GM18519 (cell line): ENCODE data around the gene GPD2.
"Not testable (repeated sequence)": the region's sequence is repeated elsewhere in the genome, so short reads cannot be mapped to it uniquely, and the experiment has no call there.

Experiments
- ATAC-seq: cut with Tn5 transposase; IDR thresholded peaks from one replicate; pipeline ENCODE4 v1.9.1; 2021; ENCODE audit warnings: mild to moderate bottlenecking, moderate library complexity; ENCODE audit not compliant: unreplicated experiment, low FRiP score

The GPD2 gene

GRCh38 chr2:156580501-156580900, 144.3 kb downstream of the GPD2 start:
- ATAC-seq, result no peak

DNA sequence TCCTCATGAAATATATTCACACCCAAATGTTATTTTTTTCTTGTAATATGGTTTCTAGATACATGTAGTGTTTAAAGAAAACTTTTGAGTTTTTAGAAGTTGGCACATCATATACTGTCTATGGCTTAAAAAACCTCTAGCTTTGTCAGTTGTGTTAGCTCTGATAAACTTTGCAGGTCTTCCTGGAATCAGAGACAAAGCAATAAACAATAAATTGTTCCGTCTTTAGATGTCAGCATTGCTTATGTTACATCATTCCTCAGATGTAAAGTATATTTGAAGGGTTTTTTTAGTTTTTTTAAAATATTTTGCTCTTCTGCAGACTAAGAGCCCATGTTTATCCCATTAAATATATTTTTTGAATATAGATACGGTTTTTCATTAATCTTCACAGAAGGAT, 145.1 kb downstream of the GPD2 start:
- no peak for ATAC-seq

DNA sequence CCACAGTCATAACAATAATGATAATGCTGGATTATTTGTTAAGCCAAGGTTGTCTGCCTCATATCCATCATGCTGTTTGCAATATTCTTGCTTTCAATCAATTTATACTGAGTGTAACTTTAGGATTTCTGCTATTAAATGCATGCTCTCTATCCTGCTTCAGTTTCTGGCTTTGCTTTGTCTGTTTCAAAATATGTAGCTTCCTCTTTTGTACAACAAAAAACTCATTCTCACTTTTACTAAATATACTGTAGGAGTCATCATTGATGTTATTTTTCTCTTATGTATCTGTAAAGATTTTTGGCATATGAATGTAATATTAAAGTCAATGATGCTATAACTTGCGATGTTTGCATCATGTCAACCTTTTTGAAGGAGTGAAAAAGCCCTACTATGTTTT, 149.3 kb downstream of the GPD2 start:
- ATAC-seq, result no peak

DNA sequence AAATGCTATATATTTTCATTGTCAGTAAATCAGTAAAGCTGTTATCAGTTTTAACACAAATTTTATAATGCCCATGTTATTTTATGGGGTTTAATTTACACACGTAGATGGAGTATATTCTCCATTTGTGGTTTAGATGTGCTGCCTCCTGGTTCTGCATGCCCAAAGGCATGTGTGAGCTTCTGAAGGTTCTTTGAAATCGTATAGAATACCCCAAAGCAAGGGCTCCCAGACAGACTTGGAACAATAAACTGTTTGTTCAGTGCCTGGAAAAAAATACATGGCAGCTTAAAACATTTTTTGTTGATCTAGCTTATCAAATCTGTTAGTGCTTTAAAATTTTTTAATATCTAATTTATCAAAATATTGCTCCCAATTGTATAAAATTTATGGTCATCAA, 150.4 kb downstream of the GPD2 start:
- no peak for ATAC-seq

DNA sequence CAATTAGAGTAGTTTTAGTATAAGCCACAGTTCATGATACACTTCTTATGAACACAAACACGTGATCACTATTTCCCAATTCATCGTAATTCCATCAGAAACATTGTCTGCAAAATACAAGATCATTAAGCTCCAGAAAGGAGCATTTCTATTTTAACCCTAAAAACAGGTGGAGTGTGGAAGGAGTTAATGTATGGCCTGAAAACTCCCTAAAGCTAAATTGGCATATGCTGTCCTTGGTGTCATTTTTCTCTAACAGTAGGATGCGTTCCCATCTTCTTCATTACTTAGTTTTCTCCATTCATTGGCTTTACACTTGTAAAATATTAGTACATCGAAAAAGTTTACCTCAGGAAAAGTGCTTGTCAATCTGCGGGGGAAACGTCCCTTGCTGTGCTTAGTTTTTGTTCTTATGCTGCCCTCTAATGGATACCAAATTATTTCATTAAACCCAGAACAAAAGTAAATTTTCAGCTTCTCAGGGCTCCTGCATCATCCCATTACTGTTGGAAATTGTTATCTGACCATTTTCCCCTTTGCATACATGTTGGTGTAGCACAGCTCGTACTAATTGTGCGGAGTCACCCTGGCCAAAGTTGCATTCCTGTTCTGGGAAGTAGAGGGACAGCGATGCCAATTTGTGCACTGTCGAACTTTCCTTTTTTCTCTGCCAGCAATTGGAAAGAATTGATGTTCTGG, 153.4 kb downstream of the GPD2 start:
- peak; percentile 44 for ATAC-seq

- ATAC-seq, result no peak
These were observed 154.0 kb downstream of the GPD2 start for GRCh38 chr2:156590085-156590739.

DNA sequence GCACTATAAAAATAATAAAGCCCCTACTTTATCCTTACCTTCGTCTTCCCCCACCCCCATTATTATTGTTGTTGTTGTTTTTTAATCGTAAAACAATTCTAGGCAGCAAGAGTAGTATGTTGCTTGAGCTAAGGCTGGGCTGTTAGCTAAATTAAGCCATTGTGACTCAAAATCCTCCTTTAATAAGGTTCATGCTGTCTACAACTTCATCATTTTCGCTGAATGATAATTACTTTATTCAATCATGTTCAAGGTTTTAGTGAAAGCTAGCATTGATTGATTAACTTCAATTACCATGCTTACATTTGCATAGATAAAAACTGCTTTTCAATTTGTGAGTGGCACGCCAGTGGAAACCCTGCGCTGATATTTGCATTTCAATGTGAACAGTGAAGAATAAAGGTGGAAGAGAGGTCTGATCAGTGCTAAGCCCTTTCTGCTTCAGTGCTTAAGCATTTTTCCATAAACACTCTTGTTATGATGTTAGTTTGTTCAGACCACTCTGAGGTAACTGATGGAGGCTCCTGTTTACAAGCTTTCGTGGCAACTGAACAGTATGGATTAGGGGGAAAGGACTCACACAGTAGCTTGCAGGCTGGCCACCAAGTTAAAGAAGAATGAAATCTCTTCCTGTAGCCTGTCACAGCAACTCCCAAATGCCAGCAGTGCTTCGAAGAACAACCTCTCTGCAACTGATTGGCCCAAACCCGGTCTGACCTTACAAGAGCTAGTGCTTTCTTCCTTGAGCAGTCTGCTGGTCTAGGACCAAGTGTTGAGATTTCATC, 156.8 kb downstream of the GPD2 start:
- ATAC-seq, result no peak

GRCh38 chr2:156593594-156593921, 157.4 kb downstream of the GPD2 start:
- no peak for ATAC-seq

DNA sequence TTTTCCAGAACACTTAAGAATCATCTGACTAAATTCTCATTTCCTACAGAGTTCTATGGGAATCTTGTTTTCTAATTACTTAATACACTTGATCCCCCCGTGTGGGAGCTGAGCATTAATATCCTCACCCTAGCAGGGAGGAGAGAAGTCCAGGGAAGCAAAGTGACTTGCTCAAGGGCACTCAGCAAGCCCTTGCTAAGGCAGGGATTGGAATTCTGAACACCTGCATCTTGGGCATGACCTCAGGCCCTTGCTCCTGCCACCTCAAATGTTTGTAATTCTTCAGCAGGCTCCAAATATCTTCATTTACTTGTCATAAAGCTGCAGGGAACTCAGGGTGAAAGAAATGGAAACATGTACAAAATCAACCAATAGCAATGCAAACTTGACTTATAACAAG, 162.4 kb downstream of the GPD2 start:
- no peak for ATAC-seq

- ATAC-seq, result no peak
These were observed 164.0 kb downstream of the GPD2 start for GRCh38 chr2:156600196-156600595.

DNA sequence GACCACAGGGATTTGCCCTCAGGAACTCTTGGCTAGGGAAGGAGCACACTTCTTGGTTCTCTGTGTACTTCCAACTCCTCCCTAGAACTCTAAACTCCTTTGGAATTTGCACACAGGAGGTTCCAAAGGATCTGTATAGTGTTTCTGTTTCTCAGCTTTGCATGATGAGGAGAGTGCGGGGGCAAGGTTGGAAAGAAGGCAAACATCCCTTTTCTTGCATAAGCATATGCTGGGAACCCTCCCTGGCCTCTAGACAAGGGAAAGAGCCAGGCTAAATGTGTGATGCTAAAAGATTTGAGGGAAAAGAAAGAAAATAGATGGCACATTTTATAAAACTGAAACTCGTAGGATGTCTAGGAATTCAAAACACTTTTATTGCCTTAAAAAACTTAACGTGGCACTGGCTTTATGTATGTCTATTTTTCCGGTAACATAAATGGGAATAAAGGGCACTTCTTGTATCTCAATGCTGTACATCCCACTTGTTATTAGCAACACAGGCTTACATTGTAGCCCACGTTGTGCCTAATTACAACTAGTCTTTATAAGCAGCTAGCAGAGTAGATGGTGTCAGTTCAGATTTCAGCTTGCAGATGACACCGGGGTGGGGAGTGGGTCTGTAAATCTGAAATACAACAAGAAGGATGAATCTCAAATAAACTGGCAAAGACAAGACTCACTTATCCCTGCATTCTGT, 165.8 kb downstream of the GPD2 start:
- no peak for ATAC-seq

DNA sequence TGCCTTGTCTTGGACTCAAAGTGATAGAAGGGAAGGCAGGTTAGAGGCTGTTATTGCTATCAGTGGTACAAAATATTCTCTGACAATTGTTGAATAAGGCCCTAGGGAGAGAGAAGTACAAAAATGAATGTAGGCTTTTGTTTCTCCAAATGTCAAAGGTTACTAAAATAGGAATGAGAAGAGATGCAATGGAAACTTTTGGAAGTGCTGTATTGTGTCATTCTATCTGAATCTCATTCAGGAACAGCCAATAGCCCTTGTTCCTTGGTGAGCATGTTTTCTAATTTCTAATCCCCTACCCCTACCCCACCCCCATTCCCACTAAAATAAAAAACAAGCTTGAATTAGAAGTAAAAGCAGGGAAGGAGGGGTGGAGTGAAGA, 166.4 kb downstream of the GPD2 start:
- ATAC-seq, result no peak

GRCh38 chr2:156615836-156616322, 179.7 kb downstream of the GPD2 start:
- ATAC-seq, result no peak

- not testable (repeated sequence) for ATAC-seq
These were observed 181.9 kb downstream of the GPD2 start for GRCh38 chr2:156618071-156618470.

- no peak for ATAC-seq
These were observed 182.9 kb downstream of the GPD2 start for GRCh38 chr2:156619021-156619539.

DNA sequence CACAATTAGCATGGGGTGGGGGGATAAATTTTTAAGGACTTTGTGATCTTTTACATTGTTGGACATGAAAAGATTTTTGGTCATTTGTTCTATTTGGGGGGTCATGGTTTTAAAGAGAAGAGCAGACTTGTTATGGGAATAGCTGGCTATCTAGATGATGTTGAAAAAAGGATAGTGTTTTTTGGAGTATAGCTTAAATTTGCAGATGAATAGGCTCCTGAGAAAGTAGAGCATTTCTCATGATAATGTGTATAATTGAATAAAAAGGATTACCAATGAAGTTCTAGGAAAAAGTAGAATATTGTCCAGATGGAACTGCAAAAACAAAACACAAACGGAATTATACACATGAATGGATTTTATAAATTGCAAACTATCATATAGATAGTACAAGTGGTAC, 186.3 kb downstream of the GPD2 start:
- ATAC-seq, result no peak

- ATAC-seq, result no peak
These were observed 189.4 kb downstream of the GPD2 start for GRCh38 chr2:156625360-156626170.

DNA sequence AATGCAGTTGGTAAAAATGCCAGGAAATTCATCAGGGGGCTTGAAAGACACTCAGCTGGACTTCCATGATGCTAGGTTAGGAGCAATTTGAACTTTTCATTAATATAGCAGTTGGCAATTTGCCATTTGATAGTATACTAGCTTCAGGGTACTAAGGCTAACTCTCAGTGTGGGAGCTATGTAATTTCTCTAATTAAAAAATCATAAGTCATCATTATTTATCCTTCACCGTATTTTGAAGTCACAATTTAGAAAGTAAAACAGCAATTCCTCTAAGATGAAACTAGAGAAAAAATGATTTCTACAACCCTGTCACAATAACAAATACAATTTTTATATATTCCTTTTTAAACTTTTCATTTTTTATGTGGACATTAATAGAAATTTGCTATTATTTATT, 190.8 kb downstream of the GPD2 start:
- ATAC-seq, result no peak

GRCh38 chr2:156630579-156631337, 194.6 kb downstream of the GPD2 start:
- ATAC-seq, result no peak
